Measurements from ENCODE around the gene EAPP.
"Not testable (repeated sequence)": the region's sequence is repeated elsewhere in the genome, so short reads cannot be mapped to it uniquely, and the experiment has no call there.

GRCh38 chr14:34547136-34547520 lies 7.6 kb upstream of the EAPP start:
- TF ChIP-seq POLR2AphosphoS5 (IDR thresholded peaks at IDR 0.05; ENCODE audit: low read length); MXI1 (IDR thresholded peaks at IDR 0.05; ENCODE audit: low read depth, low read length); CTCF (IDR thresholded peaks at IDR 0.05 in 2 of 3, conservative IDR thresholded peaks at IDR 0.05 in 1 of 3; ENCODE audit: control insufficient read depth in 2 of 3, extremely low read depth in 1 of 3, insufficient read depth in 1 of 3, low read depth in 3 of 3, low read length in 3 of 3); BRCA1 (IDR thresholded peaks at IDR 0.05; ENCODE audit: low read depth, low read length); ATF3 (IDR thresholded peaks at IDR 0.05; ENCODE audit: borderline replicate concordance, extremely low read depth, low read depth, low read length); SREBF1 (IDR thresholded peaks at IDR 0.05; ENCODE audit: low read length): not testable (repeated sequence)
